ENCODE results near the gene INKA1.
"Not testable (repeated sequence)": the region's sequence is repeated elsewhere in the genome, so short reads cannot be mapped to it uniquely, and the experiment has no call there.

The INKA1 gene

GRCh38 chr3:49781415-49782199 lies 21.5 kb upstream of the INKA1 start:
- peaks cover 45% of the 10 kb centered on the region for H3K36me3 ChIP-seq (ENCODE audit: low read depth)
- ATAC-seq (ENCODE audit: low read depth) (no peak), DNase-seq (ENCODE audit: low spot score) (no peak)
- H3K4me1 ChIP-seq (ENCODE audit: insufficient read depth, poor library complexity, severe bottlenecking), result peaks cover 7% of the 10 kb centered on the region
- no peaks in the 10 kb centered on the region for H3K27me3 ChIP-seq (ENCODE audit: insufficient read depth, poor library complexity, severe bottlenecking)
- TF ChIP-seq CTCF (IDR thresholded peaks at IDR 0.05; ENCODE audit: poor library complexity, severe bottlenecking), result no peak
- H3K4me3 ChIP-seq (ENCODE audit: severe bottlenecking), result no peak overlapping the region
- no peak overlapping the region for H3K27ac ChIP-seq (ENCODE audit: poor library complexity, severe bottlenecking)
- no peaks in the 10 kb centered on the region for H3K9me3 ChIP-seq (ENCODE audit: severe bottlenecking)

- peaks cover 10% of the 10 kb centered on the region for H3K4me1 ChIP-seq (ENCODE audit: insufficient read depth, poor library complexity, severe bottlenecking)
- H3K36me3 ChIP-seq (ENCODE audit: low read depth), result peaks cover 42% of the 10 kb centered on the region
- H3K4me3 ChIP-seq (ENCODE audit: severe bottlenecking); H3K27me3 ChIP-seq (ENCODE audit: insufficient read depth, poor library complexity, severe bottlenecking); H3K27ac ChIP-seq (ENCODE audit: poor library complexity, severe bottlenecking); ATAC-seq (ENCODE audit: low read depth); H3K9me3 ChIP-seq (ENCODE audit: severe bottlenecking); DNase-seq (ENCODE audit: low spot score): not testable (repeated sequence)
These were observed 20.8 kb upstream of the INKA1 start for GRCh38 chr3:49782277-49782676.

DNA sequence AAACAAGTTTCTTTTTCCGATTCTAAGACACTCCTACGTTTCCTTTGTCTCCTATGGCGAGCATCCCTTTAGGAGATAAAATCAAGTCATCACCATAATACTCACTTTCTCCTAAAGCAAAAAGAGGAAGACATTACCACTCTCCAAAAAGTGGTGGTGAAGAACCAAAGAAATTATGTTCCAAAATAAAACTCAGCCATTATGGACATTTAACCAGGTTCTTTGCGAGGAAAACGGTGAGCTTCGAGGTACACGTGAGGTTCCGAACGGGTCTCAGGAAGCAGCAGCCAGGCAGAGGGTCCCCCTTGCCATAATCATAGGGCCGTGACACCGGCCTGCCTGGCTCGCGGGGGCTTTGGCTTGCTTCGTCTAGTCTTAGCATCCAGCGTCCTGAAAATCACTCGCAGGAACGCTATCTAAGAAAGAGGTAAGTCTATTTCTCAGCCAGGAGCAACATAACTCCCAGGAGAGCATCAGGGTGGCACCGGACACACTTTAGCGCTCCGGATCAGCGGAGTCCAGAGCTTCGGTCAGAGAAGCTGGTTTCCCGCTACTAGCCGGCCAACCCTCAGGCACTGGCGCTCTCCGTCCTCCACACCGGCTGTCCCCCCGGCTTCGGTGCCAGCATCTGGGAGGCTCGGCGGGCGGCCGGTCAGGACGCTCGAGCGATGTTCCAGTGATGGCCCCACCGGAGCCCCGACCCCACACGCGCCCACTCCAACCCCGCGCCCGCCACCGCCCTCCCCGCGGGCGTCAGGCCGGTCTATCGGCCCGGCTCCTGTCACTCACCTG lies 17.3 kb upstream of the INKA1 start:
- H3K4me3 ChIP-seq (ENCODE audit: severe bottlenecking), result peak overlapping the region; percentile 75
- H3K9me3 ChIP-seq (ENCODE audit: severe bottlenecking), result no peaks in the 10 kb centered on the region
- no peak for TF ChIP-seq CTCF (IDR thresholded peaks at IDR 0.05; ENCODE audit: poor library complexity, severe bottlenecking)
- peaks cover 29% of the 10 kb centered on the region for H3K36me3 ChIP-seq (ENCODE audit: low read depth)
- peak overlapping the region; percentile 49 for H3K27ac ChIP-seq (ENCODE audit: poor library complexity, severe bottlenecking)
- ATAC-seq (ENCODE audit: low read depth) (peak; percentile 46), DNase-seq (ENCODE audit: low spot score) (peak; percentile 54)
- peaks cover 11% of the 10 kb centered on the region for H3K4me1 ChIP-seq (ENCODE audit: insufficient read depth, poor library complexity, severe bottlenecking)
- H3K27me3 ChIP-seq (ENCODE audit: insufficient read depth, poor library complexity, severe bottlenecking), result no peaks in the 10 kb centered on the region

DNA sequence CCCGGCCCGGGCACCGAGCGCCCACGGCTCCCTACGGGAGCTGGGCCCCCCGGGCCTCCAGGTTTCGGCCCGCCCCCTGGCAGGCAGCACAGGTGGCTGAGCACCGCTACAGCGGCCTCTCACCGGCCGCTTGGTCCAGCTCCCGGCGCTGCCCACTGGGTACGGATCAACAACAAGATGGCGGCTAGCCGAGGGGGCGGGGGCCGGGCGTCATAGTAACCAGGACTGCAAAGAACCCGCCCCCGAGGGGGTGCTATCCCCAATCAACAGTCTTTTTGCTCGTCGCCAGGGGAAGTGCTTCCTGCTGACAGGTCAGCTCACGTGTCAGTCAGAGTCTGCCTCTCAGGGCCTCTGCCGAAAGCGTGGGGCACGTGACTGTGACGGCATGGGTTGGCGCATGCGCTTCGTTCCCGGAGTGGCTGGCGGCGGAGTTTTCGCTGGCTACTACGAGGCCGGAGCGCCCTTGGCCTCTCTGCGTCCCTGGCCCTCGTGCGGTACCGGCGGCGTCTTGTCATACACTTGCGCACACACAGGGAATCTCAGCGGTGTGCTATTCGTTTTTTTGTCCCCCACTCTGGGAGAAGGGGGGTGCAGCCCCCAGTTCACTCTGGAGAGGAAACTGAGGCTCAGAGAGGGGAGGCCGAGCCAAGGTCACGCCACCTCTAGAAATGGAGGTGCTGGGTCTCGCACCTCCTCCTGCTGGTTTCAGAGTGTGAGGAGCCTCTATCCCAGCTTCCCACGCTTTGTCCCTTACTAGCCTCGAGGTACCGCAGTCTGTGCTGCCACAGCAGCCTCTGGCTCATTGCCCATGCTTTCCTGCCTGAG lies 16.5 kb upstream of the INKA1 start, which contains the start of gene IP6K1:
TSS of gene IP6K1 (minus strand) at position 186 of the 825 bp plus-strand sequence. CDS start 38,502 bp downstream, outside the sequence.
- H3K9me3 ChIP-seq (ENCODE audit: severe bottlenecking), result no peaks in the 10 kb centered on the region
- peaks cover 21% of the 10 kb centered on the region for H3K36me3 ChIP-seq (ENCODE audit: low read depth)
- H3K27me3 ChIP-seq (ENCODE audit: insufficient read depth, poor library complexity, severe bottlenecking), result no peaks in the 10 kb centered on the region
- TF ChIP-seq CTCF (IDR thresholded peaks at IDR 0.05; ENCODE audit: poor library complexity, severe bottlenecking), result no peak
- peak within 1 kb of the TSS; percentile 75 for H3K4me3 ChIP-seq (ENCODE audit: severe bottlenecking)
- DNase-seq (ENCODE audit: low spot score) (peak; percentile 100), ATAC-seq (ENCODE audit: low read depth) (peak; percentile 99)
- H3K4me1 ChIP-seq (ENCODE audit: insufficient read depth, poor library complexity, severe bottlenecking), result peaks cover 11% of the 10 kb centered on the region
- H3K27ac ChIP-seq (ENCODE audit: poor library complexity, severe bottlenecking), result peak within 1 kb of the TSS; percentile 49

DNA sequence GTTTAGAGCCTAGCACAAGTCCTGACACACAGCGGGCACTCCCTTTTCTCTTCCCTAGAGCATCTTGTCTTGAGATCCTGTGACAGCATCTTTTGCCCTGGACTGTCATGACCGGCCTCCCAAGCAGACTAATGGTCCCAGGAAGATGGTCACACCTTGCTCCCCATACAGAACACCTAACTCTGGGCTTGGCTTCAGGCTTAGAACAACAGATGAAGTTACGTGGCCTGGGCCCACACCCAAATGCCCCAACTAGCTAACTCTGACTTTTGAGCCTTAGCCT lies 15.9 kb upstream of the INKA1 start:
- peak overlapping the region; percentile 75 for H3K4me3 ChIP-seq (ENCODE audit: severe bottlenecking)
- H3K27ac ChIP-seq (ENCODE audit: poor library complexity, severe bottlenecking), result peak overlapping the region; percentile 49
- ATAC-seq (ENCODE audit: low read depth), result no peak
- no peaks in the 10 kb centered on the region for H3K27me3 ChIP-seq (ENCODE audit: insufficient read depth, poor library complexity, severe bottlenecking)
- no peak for DNase-seq (ENCODE audit: low spot score)
- TF ChIP-seq CTCF (IDR thresholded peaks at IDR 0.05; ENCODE audit: poor library complexity, severe bottlenecking), result no peak
- peaks cover 11% of the 10 kb centered on the region for H3K4me1 ChIP-seq (ENCODE audit: insufficient read depth, poor library complexity, severe bottlenecking)
- peaks cover 19% of the 10 kb centered on the region for H3K36me3 ChIP-seq (ENCODE audit: low read depth)
- H3K9me3 ChIP-seq (ENCODE audit: severe bottlenecking), result no peaks in the 10 kb centered on the region
